GM12875 (cell line): ENCODE results near the gene PIGH.

Experiments
- H3K4me3 ChIP-seq: one replicate; pipeline ENCODE4 v1.5.1; 2011; ENCODE audit warnings: low read depth, low read length, control low read depth
- CTCF ChIP-seq: IDR thresholded peaks from 2 replicates; pipeline ENCODE4 v1.5.1; 2011; ENCODE audit warnings: low read depth, mild to moderate bottlenecking, control low read depth, inconsistent platforms, low read length, moderate library complexity, borderline replicate concordance; ENCODE audit not compliant: insufficient read depth

PIGH gene

GRCh38 chr14:67569651-67570290 is 30.3 kb downstream of the PIGH start:
- TF ChIP-seq CTCF: no peak
- no peak overlapping the region for H3K4me3 ChIP-seq

GRCh38 chr14:67569011-67569650 is 30.9 kb downstream of the PIGH start:
- TF ChIP-seq CTCF: no peak
- H3K4me3 ChIP-seq: no peak overlapping the region

GRCh38 chr14:67567654-67568053 is 32.4 kb downstream of the PIGH start:
- no peak for TF ChIP-seq CTCF
- H3K4me3 ChIP-seq: no peak overlapping the region

- H3K4me3 ChIP-seq: no peak overlapping the region
- no peak for TF ChIP-seq CTCF
These were observed 33.2 kb downstream of the PIGH start for GRCh38 chr14:67566908-67567307.

- TF ChIP-seq CTCF: no peak
These were observed 35.8 kb downstream of the PIGH start for GRCh38 chr14:67564236-67564635.

GRCh38 chr14:67562776-67563150 is 37.3 kb downstream of the PIGH start:
- H3K4me3 ChIP-seq: no peak overlapping the region
- TF ChIP-seq CTCF: no peak

More at GRCh38 chr14:67564236-67564635, 35.8 kb downstream of the PIGH start:
- no peak overlapping the region for H3K4me3 ChIP-seq
